ENCODE measurements around the gene INPP5B. TPM values are rescaled to one million over a fixed set of nuclear protein-coding genes. Genes with fewer than 3 reads are reported as not detected.

Gene INPP5B
- total and polyA plus RNA-seq, 2 of the 13 experiments (the other 11 are each of a cell fraction or from before 2014, with no cell fraction given): 9.0 to 9.8 TPM

GRCh38 chr1:37931361-37932158, 15.3 kb downstream of the INPP5B start (continued):
- TF ChIP-seq PBX2 (CRISPR knock-in tag; IDR thresholded peaks at IDR 0.05) (peak; percentile 91), ZBTB39 (CRISPR knock-in tag; IDR thresholded peaks at IDR 0.05) (no peak), ZNF281 (CRISPR knock-in tag; IDR thresholded peaks at IDR 0.05; ENCODE audit: borderline replicate concordance) (no peak), DDIT3 (CRISPR knock-in tag; IDR thresholded peaks at IDR 0.05) (no peak), IKZF5 (CRISPR knock-in tag; IDR thresholded peaks at IDR 0.05) (no peak), HMG20B (CRISPR knock-in tag; conservative IDR thresholded peaks at IDR 0.05) (no peak), FOXP4 (CRISPR knock-in tag; IDR thresholded peaks at IDR 0.05) (no peak), ZNF3 (CRISPR knock-in tag; IDR thresholded peaks at IDR 0.05) (no peak), SNRNP70 (IDR thresholded peaks at IDR 0.05; ENCODE audit: low read depth, low read length) (no peak), SOX13 (IDR thresholded peaks at IDR 0.05) (no peak), SOX13 (CRISPR knock-in tag; conservative IDR thresholded peaks at IDR 0.05 in 1 of 2, IDR thresholded peaks at IDR 0.05 in 1 of 2) (no peak), DRAP1 (CRISPR knock-in tag; IDR thresholded peaks at IDR 0.05) (peak; percentile 59; the same call in 1 of the 2 replicates), ZBTB20 (CRISPR knock-in tag; IDR thresholded peaks at IDR 0.05; ENCODE audit: borderline replicate concordance, low read depth) (no peak), RNF2 (conservative IDR thresholded peaks at IDR 0.05; ENCODE audit: low read depth) (no peak), SP140L (CRISPR knock-in tag; IDR thresholded peaks at IDR 0.05; ENCODE audit: borderline replicate concordance) (no peak), TOE1 (CRISPR knock-in tag; IDR thresholded peaks at IDR 0.05) (no peak), PPARG (CRISPR knock-in tag; conservative IDR thresholded peaks at IDR 0.05) (no peak), KAT8 (CRISPR knock-in tag; IDR thresholded peaks at IDR 0.05) (no peak), NFYC (CRISPR knock-in tag; IDR thresholded peaks at IDR 0.05) (peak; percentile 95), BRD4 (CRISPR knock-in tag; IDR thresholded peaks at IDR 0.05) (no peak)
